H1 (cell line): ENCODE measurements around the gene CCT5. TPM values are rescaled to one million over a fixed set of nuclear protein-coding genes. Genes with fewer than 3 reads are reported as not detected.

Experiments
- CTCF ChIA-PET: fragments of 300-600 bp; sonication (Branson Sonifier 250); formaldehyde crosslinking; loops from one replicate; lab custom pipeline; 2021; ENCODE audit not compliant: partially characterized antibody; lab: Charles Lee
- POLR2A ChIA-PET: fragments of 300-600 bp; sonication (Branson Sonifier 250); formaldehyde crosslinking; loops from one replicate; lab custom pipeline; 2021; ENCODE audit warnings: inconsistent platforms; ENCODE audit not compliant: partially characterized antibody; lab: Charles Lee
- DNase-seq, 2 experiments: peaks; one replicate each; pipeline versions ENCODE4 v3.0.0 to v3.0.0-alpha.2; 2010 to 2022; ENCODE audit warnings: low spot score in 2 of 2, low read depth in 1 of 2, mixed read lengths in 1 of 2
- FAIRE-seq: peaks from 2 replicates; lab custom pipeline; 2011; peaks lifted over from hg19 to GRCh38; lab: Jason Lieb, UNC
- H2AFZ ChIP-seq: 2 replicates; pipeline ENCODE4 v1.8.1; 2012; ENCODE audit warnings: low read length, inconsistent platforms
- H2AK5ac ChIP-seq: 2 replicates; pipeline ENCODE4 v1.6.1; 2013; ENCODE audit warnings: low read depth, low read length
- H2BK120ac ChIP-seq: replicated peaks from 2 replicates; pipeline ENCODE3; 2013; ENCODE audit warnings: low read depth, low read length, inconsistent platforms
- H2BK12ac ChIP-seq: 2 replicates; pipeline ENCODE4 v1.6.1; 2013; ENCODE audit warnings: low read depth, low read length
- H2BK15ac ChIP-seq: 2 replicates; pipeline ENCODE4 v1.6.1; 2013; ENCODE audit warnings: low read length
- H2BK20ac ChIP-seq: 2 replicates; pipeline ENCODE4 v1.6.1; 2013; ENCODE audit warnings: low read length
- H2BK5ac ChIP-seq: 2 replicates; pipeline ENCODE4 v1.6.1; 2013; ENCODE audit warnings: low read depth, low read length
- H3K14ac ChIP-seq: 2 replicates; pipeline ENCODE4 v1.6.1; 2013; ENCODE audit warnings: inconsistent platforms; ENCODE audit not compliant: insufficient read length
- H3K18ac ChIP-seq: 2 replicates; pipeline ENCODE4 v1.6.1; 2013; ENCODE audit warnings: low read length; ENCODE audit errors: extremely low read depth
- H3K23ac ChIP-seq: 2 replicates; pipeline ENCODE4 v1.6.1; 2013; ENCODE audit warnings: inconsistent platforms; ENCODE audit not compliant: insufficient read length
- H3K23me2 ChIP-seq: 2 replicates; pipeline ENCODE4 v1.6.1; 2013; ENCODE audit warnings: low read depth, low read length
- H3K27ac ChIP-seq: 2 replicates; pipeline ENCODE4 v1.6.1; 2011; ENCODE audit warnings: low read depth, low read length, inconsistent platforms
- H3K27me3 ChIP-seq, 4 experiments: replicated peaks in 1 of 4; 1 replicate in 1 of 4; 2 replicates in 3 of 4; pipeline versions ENCODE4 v1.6.1 to v1.8.1; 2011 to 2013; ENCODE audit warnings: low read length in 3 of 4, mild to moderate bottlenecking in 3 of 4, inconsistent platforms in 2 of 4, mixed read lengths in 2 of 4, moderate library complexity in 1 of 4; ENCODE audit not compliant: control insufficient read depth in 3 of 4, insufficient read depth in 3 of 4; ENCODE audit errors: extremely low read depth in 1 of 4
- H3K36me3 ChIP-seq, 4 experiments: 2 replicates each; pipeline versions ENCODE4 v1.6.1 to v1.8.1; 2011 to 2013; ENCODE audit warnings: mild to moderate bottlenecking in 4 of 4, low read length in 3 of 4, moderate library complexity in 2 of 4, control low read depth in 1 of 4, inconsistent platforms in 1 of 4; ENCODE audit not compliant: insufficient read depth in 4 of 4, control insufficient read depth in 2 of 4
- H3K4ac ChIP-seq: replicated peaks from 2 replicates; pipeline ENCODE3; 2013; ENCODE audit warnings: low read length, low read depth, mixed read lengths, inconsistent platforms; ENCODE audit not compliant: insufficient read length
- H3K4me1 ChIP-seq, 4 experiments: replicated peaks in 1 of 4; 1 replicate in 1 of 4; 2 replicates in 3 of 4; pipeline versions ENCODE4 v1.6.1 to v1.8.1; 2011 to 2013; ENCODE audit warnings: low read length in 3 of 4, inconsistent platforms in 2 of 4, mixed read lengths in 1 of 4; ENCODE audit not compliant: insufficient read depth in 4 of 4, control insufficient read depth in 3 of 4
- H3K4me2 ChIP-seq, 2 experiments: 2 replicates each; pipeline versions ENCODE4 v1.6.1 to v1.8.1; 2011 to 2013; ENCODE audit warnings: low read depth in 2 of 2, low read length in 2 of 2, control low read depth in 1 of 2, inconsistent platforms in 1 of 2, mild to moderate bottlenecking in 1 of 2; ENCODE audit not compliant: insufficient read depth in 1 of 2
- H3K4me3 ChIP-seq, 4 experiments: fragments of 200-600, 300-600 bp in 1 of 4; sonication (generic), shearing (Covaris generic), sonication (Bioruptor Twin) in 1 of 4; 2 replicates each; pipeline versions ENCODE4 v1.5.1 to v1.8.1; 2011 to 2016; ENCODE audit warnings: low read length in 4 of 4, low read depth in 3 of 4, control low read depth in 2 of 4, inconsistent platforms in 2 of 4, mild to moderate bottlenecking in 2 of 4, mixed read lengths in 1 of 4, moderate library complexity in 1 of 4; ENCODE audit not compliant: insufficient read depth in 2 of 4; ENCODE audit errors: extremely low read depth in 1 of 4
- H3K56ac ChIP-seq: replicated peaks from 2 replicates; pipeline ENCODE3; 2013; ENCODE audit warnings: low read depth, mild to moderate bottlenecking, mixed read lengths, low read length, inconsistent platforms; ENCODE audit not compliant: insufficient read length
- H3K79me1 ChIP-seq: 2 replicates; pipeline ENCODE4 v1.6.1; 2013; ENCODE audit warnings: low read depth, low read length, control low read depth
- H3K79me2 ChIP-seq, 2 experiments: 2 replicates each; pipeline versions ENCODE4 v1.6.1 to v1.8.1; 2012 to 2013; ENCODE audit warnings: low read length in 2 of 2, mild to moderate bottlenecking in 2 of 2, inconsistent platforms in 1 of 2; ENCODE audit not compliant: insufficient read depth in 2 of 2, control insufficient read depth in 1 of 2
- H3K9ac ChIP-seq, 4 experiments: replicated peaks in 1 of 4; 1 replicate in 1 of 4; 2 replicates in 3 of 4; pipeline versions ENCODE4 v1.6.1 to v1.8.1; 2011 to 2013; ENCODE audit warnings: low read depth in 3 of 4, low read length in 3 of 4, control low read depth in 2 of 4, mild to moderate bottlenecking in 2 of 4, moderate library complexity in 2 of 4, inconsistent platforms in 1 of 4; ENCODE audit errors: extremely low read depth in 1 of 4
- H3K9me3 ChIP-seq, 2 experiments: 2 replicates each; pipeline versions ENCODE4 v1.6.1 to v1.8.1; 2012 to 2013; ENCODE audit warnings: mild to moderate bottlenecking in 2 of 2, moderate library complexity in 2 of 2, control low read depth in 1 of 2, inconsistent platforms in 1 of 2, low read depth in 1 of 2, low read length in 1 of 2, mixed read lengths in 1 of 2; ENCODE audit not compliant: insufficient read depth in 2 of 2
- H4K20me1 ChIP-seq, 2 experiments: replicated peaks in 1 of 2; 2 replicates each; pipeline versions ENCODE3 to v1.8.1; 2011 to 2013; ENCODE audit warnings: inconsistent platforms in 2 of 2, low read length in 2 of 2, mild to moderate bottlenecking in 1 of 2; ENCODE audit not compliant: insufficient read depth in 2 of 2, control insufficient read depth in 1 of 2
- H4K5ac ChIP-seq: 2 replicates; pipeline ENCODE4 v1.6.1; 2013; ENCODE audit warnings: low read length, low read depth, mixed read lengths, inconsistent platforms; ENCODE audit not compliant: insufficient read length
- H4K8ac ChIP-seq: 2 replicates; pipeline ENCODE4 v1.8.0; 2013; ENCODE audit warnings: mild to moderate bottlenecking, moderate library complexity, low read length, inconsistent platforms; ENCODE audit not compliant: insufficient read depth; ENCODE audit errors: extremely low read depth
- H4K91ac ChIP-seq: replicated peaks from 2 replicates; pipeline ENCODE3; 2013; ENCODE audit warnings: low read length, mixed read lengths, inconsistent platforms; ENCODE audit not compliant: insufficient read length
- ASH2L ChIP-seq: fragments of 200-600, 300-600 bp; sonication (generic); IDR thresholded peaks from one replicate; pipeline ENCODE4 v1.7.1; 2017; ENCODE audit warnings: low read length
- CBX5 ChIP-seq: fragments of 300-800, 300-1000 bp; sonication (generic); IDR thresholded peaks from 2 replicates; pipeline ENCODE4 v1.7.1; 2016; ENCODE audit warnings: antibody characterized with exemption, low read length, low read depth
- CBX8 ChIP-seq: fragments of 300-800, 300-1000 bp; sonication (generic); IDR thresholded peaks from 2 replicates; pipeline ENCODE4 v1.7.1; 2016; ENCODE audit warnings: low read depth, low read length, borderline replicate concordance
- GTF2F1 ChIP-seq: IDR thresholded peaks from 2 replicates; pipeline ENCODE4 v1.6.1; 2012; ENCODE audit warnings: low read depth, low read length, improper control_type of control experiment, borderline replicate concordance
- HDAC6 ChIP-seq: IDR thresholded peaks from one replicate; pipeline ENCODE4 v1.7.1; 2012; ENCODE audit warnings: low read depth, mild to moderate bottlenecking, inconsistent platforms, low read length, moderate library complexity
- KDM4A ChIP-seq: IDR thresholded peaks from one replicate; pipeline ENCODE4 v1.7.1; 2012; ENCODE audit warnings: low read depth, mild to moderate bottlenecking, moderate library complexity, low read length, inconsistent platforms; ENCODE audit not compliant: severe bottlenecking
- POLR2A ChIP-seq, 2 experiments: IDR thresholded peaks; 1 replicate in 1 of 2; 2 replicates in 1 of 2; pipeline ENCODE4 v1.6.1; 2011; ENCODE audit warnings: low read depth in 2 of 2, low read length in 2 of 2, mild to moderate bottlenecking in 2 of 2; ENCODE audit errors: control extremely low read depth in 1 of 2
- RFX5 ChIP-seq: IDR thresholded peaks from 2 replicates; pipeline ENCODE4 v1.6.1; 2011; ENCODE audit warnings: low read depth, low read length, improper control_type of control experiment, borderline replicate concordance
- SIRT6 ChIP-seq: IDR thresholded peaks from one replicate; pipeline ENCODE4 v1.7.1; 2012; ENCODE audit warnings: low read length, inconsistent platforms
- SP2 ChIP-seq: IDR thresholded peaks from 2 replicates; pipeline ENCODE4 v1.6.1; 2012; ENCODE audit warnings: mild to moderate bottlenecking, low read length, inconsistent platforms
- TCF12 ChIP-seq: IDR thresholded peaks from 2 replicates; pipeline ENCODE4 v1.6.1; 2011; ENCODE audit warnings: low read depth, mild to moderate bottlenecking, low read length
- YY1 ChIP-seq: IDR thresholded peaks from 2 replicates; pipeline ENCODE4 v1.6.1; 2011; ENCODE audit warnings: low read depth, mild to moderate bottlenecking, low read length
- WGBS, 2 experiments: shearing (Covaris generic) in 1 of 2; methylation state at CpG; one replicate each; pipeline versions ENCODE4 v1.1.6 to v1.1.7; 2013 to 2015; ENCODE audit warnings: low lambda C conversion rate in 2 of 2, mixed read lengths in 2 of 2, inconsistent platforms in 1 of 2, low coverage in 1 of 2, missing lambda C conversion rate in 1 of 2; ENCODE audit not compliant: insufficient replicate concordance in 2 of 2, insufficient coverage in 1 of 2, insufficient read length in 1 of 2; ENCODE audit errors: extremely low coverage in 1 of 2, missing lambda C conversion rate in 1 of 2; 5-methylcytosine and 5-hydroxymethylcytosine counted together
- polyA plus RNA-seq, 7 experiments: library from polyadenylated mRNA; depleted of rRNA in 3 of 7; stranded (reverse) in 5 of 7; unstranded in 2 of 7; fragments of >200 nt in 5 of 7; fragments of 200-250 nt in 2 of 7; gene quantifications; 1 replicate in 5 of 7; 2 replicates in 1 of 7; 4 replicates in 1 of 7; pipeline versions ENCODE4 v1.2.1 to v1.2.3, GENCODE V29; 2011 to 2013; ENCODE audit warnings: missing spikeins in 2 of 7, mixed read lengths in 2 of 7
- total RNA-seq: library from RNA; stranded (reverse); fragmentation: NEBNext Ultra II Directional; extraction: Animal tissue kit (Norgen Biotek cat#: 25700); gene quantifications from 2 replicates; pipeline ENCODE4 v1.2.1, GENCODE V29; 2021

The CCT5 gene
- total and polyA plus RNA-seq, 2 of the 8 experiments (the other 6 are each of a cell fraction or from before 2014, with no cell fraction given), result 425 to 549 TPM

DNA sequence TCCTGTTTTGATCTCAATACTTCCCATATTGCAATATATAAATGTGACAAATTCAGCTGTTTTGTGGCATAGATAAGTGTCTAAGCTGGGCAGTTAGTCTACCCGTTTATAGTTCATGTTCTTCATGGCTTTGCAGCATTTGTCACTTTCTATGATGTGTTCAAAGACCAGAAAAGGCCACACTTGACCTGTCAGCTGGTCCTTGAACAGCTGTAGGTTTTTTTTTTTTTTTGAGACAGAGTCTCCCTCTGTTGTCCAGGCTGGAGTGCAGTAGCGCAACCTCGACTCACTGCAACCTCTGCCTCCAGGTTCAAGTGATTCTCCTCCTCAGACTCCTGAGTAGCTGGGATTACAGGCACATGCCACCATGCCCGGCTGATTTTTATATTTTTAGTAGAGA, 29.2 kb downstream of the CCT5 start:
- H4K8ac ChIP-seq, result no peak overlapping the region
- H3K36me3 ChIP-seq, result no peaks in the 10 kb centered on the region; a peak in 1 of 8 replicates
- no peak overlapping the region for H3K23ac ChIP-seq
- no peaks in the 10 kb centered on the region for H3K79me1 ChIP-seq
- no peak overlapping the region for H3K18ac ChIP-seq
- DNase-seq, result no peak
- no peak overlapping the region for H4K91ac ChIP-seq
- no peak overlapping the region for H2AK5ac ChIP-seq
- no peak for FAIRE-seq
- no peak overlapping the region for H3K9ac ChIP-seq
- H3K4ac ChIP-seq, result no peak overlapping the region
- H3K27me3 ChIP-seq, result no peaks in the 10 kb centered on the region
- no peak overlapping the region for H3K4me2 ChIP-seq
- no peaks in the 10 kb centered on the region for H4K20me1 ChIP-seq
- H3K14ac ChIP-seq, result no peak overlapping the region
- H3K56ac ChIP-seq, result no peak overlapping the region
- H4K5ac ChIP-seq, result no peak overlapping the region
- no peak overlapping the region for H2BK5ac ChIP-seq
- H3K4me1 ChIP-seq, result peaks cover 0 to 10% (median 2%) of the 10 kb centered on the region in 4 experiments; a peak in 3 of 7 replicates
- no peak overlapping the region for H3K27ac ChIP-seq
- POLR2A ChIA-PET, result interaction anchor here (0.7 to 2.1 kb wide), 7 partner anchors 10 to 75 kb away, joined by 3 to 6 read pairs (median 3); partner anchors contain the start of genes ATPSCKMT and CCT5
- no peak overlapping the region for H2AFZ ChIP-seq
- TF ChIP-seq ASH2L (no peak), POLR2A (IDR thresholded peaks at IDR 0.05; ENCODE audit: control extremely low read depth in 1 of 2, low read depth in 2 of 2, low read length in 2 of 2) (no peak), TCF12 (no peak), CBX8 (no peak), GTF2F1 (no peak), RFX5 (no peak), CBX5 (no peak), YY1 (no peak), SIRT6 (no peak), KDM4A (no peak), HDAC6 (no peak), SP2 (no peak)
- TF ChIP-seq, all 59 proteins: peak for 0
- no peaks in the 10 kb centered on the region for H3K9me3 ChIP-seq
- H2BK120ac ChIP-seq, result no peak overlapping the region
- H2BK20ac ChIP-seq, result no peak overlapping the region
- H3K4me3 ChIP-seq, result no peak overlapping the region
- CTCF ChIA-PET, result interaction anchor here (0.6 to 1.3 kb wide), 3 partner anchors 13 to 35 kb away, joined by 3 to 4 read pairs (median 3); partner anchors contain the start of gene CMBL
- no peak overlapping the region for H2BK15ac ChIP-seq
- H3K23me2 ChIP-seq, result no peaks in the 10 kb centered on the region
- no peaks in the 10 kb centered on the region for H3K79me2 ChIP-seq
- H2BK12ac ChIP-seq, result no peak overlapping the region
- WGBS, 2 experiments, result 100% methylated on average over 2 of the region's 4 CpGs; no CpG with 5 or more reads in 1 of the 2 experiments
